NCI-H1105 (cell line): ENCODE measurements around the gene LGALS12.
"Not testable (repeated sequence)": the region's sequence is repeated elsewhere in the genome, so short reads cannot be mapped to it uniquely, and the experiment has no call there.

Source experiments
- DNase-seq: peaks from one replicate; lab custom pipeline; 2025; lab: John Stamatoyannopoulos, UW

LGALS12 gene

DNA sequence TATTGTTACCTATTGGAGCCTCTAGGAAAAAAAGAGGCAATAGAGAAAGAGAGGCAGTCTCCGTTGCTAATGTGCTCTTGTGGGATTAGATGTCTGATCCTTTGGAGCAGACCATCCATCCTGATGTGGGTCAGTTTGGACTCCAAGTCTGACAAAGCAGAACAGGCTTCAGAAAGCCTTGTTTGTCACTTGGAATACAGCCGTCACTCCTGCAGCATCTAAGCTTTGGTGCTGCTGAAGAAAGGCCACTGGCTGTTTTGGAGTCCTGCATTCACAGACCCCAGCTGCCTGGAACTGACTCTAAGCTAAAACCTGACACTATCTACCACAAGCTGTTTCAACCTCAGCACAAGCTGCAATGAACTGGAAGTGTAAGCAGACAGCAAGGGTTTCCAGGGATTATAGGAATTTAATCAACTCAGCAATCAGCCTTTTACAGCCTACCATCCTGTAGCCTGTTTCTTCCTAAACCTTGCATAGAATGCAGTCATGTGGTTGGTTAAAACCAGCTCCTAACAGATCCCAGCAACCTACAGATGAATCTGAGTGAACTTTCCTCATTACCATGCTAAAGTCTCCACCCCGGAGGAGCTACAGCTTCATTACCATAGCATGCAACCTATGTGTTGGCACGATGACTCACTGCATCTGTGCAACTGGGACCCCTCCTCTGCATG is 27.1 kb downstream of the LGALS12 start:
- no peak for DNase-seq

DNA sequence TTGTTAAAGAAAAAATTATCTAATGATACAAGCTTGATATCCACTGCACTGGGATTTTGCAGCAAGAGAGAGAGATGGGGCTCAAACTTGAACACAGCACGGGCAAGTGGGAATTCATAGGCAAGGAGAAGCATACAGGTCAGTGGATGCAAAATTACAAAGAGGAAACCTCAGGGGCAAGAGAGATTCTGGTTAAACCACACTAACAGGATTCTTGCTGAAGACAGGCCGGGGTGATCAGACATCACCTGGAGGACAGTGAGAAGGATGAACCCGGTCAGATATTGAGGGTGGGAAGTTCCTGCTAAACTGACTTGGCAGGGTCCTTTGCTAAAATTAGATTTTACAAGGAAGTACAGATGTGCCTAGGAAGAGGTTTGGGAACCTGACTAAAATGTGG is 28.2 kb downstream of the LGALS12 start:
- DNase-seq: no peak

GRCh38 chr11:63534895-63535461 is 29.1 kb downstream of the LGALS12 start:
- no peak for DNase-seq

GRCh38 chr11:63535734-63536133 is 29.9 kb downstream of the LGALS12 start:
- DNase-seq: no peak

- no peak for DNase-seq
Observed at GRCh38 chr11:63536669-63537292, 30.9 kb downstream of the LGALS12 start, which contains the start of gene PLAAT4. Gene PLAAT4, plus strand, starts transcription at chr11:63536808. Its CDS starts 61 bp downstream, at chr11:63536869.

DNA sequence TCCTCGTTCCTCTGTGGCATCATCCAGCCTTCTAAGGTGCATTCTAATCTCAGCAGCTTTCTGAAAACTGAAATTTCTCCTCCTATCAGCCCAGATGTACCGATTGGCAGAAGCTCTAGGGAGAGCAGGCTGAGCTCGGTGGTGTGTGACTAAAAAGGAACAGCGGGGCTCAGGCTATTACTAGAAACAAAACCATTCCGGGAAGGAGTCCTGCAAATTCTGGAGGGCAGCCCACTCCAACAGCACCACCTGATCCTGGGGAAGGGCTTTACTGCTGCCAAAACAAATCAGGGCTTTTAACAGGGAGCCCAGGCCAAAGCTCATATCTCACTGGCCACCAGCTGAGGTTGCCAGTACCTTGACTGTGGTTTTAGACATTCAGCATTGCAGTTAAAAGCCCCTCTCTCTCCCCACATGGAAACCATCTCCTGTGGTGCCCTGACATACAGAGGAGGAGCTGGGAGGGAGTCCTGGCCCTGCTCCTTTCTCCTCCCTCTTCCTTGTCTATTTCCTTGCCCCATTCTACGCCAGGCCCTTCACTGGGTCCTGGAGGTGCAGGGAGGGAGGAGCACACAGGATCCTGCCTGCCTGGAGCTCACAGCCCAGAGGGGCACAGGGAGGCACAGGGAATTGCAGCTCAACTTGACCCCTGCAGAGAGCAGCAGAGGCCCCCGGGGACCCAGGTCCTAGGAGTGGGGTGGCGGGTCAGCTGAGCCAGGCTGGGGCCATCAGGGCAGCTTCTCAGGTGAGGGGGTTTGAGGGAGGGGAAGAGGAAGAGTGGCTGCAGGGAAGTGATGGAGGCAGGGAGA is 31.6 kb downstream of the LGALS12 start:
- DNase-seq: no peak

DNA sequence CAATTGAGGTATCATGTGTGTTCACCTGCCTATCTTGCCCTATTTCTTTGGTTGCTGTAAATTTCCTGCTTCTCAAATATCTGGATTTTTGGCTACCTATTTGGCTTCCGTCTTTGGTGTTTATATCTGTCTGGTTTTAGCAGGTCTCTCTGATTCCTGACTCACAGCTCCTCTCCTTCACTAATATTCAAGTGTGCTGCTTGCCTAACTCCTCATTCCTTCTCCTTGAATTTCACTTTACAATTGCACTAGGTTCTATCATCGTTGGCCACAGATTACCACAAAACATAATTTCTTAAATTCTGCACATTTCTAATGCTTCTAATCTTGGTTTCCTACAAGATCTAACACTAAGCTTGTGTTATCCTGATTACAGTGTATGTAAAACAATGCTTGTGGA is 36.6 kb downstream of the LGALS12 start:
- DNase-seq: not testable (repeated sequence)

DNA sequence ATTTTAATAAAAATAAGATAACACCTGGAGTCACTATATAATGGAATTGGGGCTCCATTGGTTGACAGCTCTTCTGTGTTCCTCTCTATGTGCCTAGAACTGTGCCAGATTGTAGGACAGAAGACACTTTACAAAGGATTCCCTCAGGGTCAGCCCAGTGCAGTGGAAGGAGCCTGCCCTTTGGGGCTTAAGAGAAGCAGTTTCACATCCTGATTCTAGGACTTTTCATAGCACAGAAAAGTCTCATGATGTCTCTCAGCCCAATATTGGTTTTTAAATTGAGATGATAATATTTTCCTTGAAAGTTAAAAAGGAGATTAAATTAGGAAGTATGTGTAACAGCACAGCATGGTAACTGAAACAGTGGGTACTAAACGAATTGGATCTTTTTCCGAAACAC is 37.8 kb downstream of the LGALS12 start:
- DNase-seq: no peak

DNA sequence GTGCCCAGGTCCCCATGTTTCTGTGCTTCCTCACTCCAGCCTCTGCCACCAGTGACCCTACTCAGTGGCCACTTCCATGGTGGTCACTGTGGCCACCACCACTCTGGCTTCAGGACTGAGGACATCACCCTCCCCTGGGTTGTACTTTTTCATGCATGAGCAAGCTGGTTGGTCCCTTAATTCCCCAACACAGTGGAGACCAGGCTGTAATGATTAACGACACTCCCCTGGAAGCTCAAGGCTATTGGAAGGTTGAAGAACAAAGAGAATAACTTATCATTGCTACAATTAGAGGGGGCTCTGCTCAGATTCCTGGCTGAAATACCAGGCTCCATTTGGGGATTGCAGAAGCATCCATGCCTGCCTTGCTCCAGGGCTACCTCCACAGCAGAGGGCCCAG is 41.2 kb downstream of the LGALS12 start:
- no peak for DNase-seq

DNA sequence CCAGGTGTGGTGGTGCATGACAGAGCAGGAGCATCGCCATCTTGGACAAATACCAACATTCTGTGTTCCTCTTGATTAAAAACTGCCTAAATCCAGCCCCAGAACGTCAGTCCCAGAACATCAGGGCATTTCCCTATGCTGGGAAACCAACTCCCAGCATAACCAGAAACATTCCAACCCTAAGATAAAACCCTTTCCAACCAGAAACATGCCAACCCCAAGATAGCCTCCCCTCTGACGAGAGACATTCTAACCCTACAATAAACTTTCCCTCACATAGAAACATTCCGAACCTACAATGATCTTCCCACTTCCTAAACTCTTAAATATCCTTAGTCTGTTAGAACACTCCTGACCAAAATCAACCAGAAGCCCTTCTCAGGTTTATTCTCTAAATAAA is 42.3 kb downstream of the LGALS12 start:
- no peak for DNase-seq

DNA sequence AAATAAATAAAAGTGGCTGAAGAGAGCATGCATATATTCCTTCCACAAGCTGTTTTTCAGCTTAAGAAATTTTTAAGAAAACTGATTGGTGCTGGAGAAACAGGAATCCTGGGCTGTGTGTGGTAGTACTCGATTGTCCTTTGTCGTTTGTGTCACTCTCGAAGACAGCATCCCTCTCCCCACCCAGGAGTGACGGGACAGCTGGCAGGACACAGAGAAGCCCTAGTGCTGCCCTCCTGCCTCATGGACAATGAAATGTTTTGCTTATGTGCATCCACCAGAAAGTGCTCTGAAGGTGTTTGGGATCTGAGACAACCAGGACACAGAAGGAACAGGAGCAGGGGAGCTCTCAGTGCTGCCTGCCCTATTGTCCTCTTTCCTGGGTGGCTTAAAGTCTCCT is 43.5 kb downstream of the LGALS12 start:
- DNase-seq: no peak

- DNase-seq: not testable (repeated sequence)
Observed at GRCh38 chr11:63550156-63550700, 44.3 kb downstream of the LGALS12 start.

DNA sequence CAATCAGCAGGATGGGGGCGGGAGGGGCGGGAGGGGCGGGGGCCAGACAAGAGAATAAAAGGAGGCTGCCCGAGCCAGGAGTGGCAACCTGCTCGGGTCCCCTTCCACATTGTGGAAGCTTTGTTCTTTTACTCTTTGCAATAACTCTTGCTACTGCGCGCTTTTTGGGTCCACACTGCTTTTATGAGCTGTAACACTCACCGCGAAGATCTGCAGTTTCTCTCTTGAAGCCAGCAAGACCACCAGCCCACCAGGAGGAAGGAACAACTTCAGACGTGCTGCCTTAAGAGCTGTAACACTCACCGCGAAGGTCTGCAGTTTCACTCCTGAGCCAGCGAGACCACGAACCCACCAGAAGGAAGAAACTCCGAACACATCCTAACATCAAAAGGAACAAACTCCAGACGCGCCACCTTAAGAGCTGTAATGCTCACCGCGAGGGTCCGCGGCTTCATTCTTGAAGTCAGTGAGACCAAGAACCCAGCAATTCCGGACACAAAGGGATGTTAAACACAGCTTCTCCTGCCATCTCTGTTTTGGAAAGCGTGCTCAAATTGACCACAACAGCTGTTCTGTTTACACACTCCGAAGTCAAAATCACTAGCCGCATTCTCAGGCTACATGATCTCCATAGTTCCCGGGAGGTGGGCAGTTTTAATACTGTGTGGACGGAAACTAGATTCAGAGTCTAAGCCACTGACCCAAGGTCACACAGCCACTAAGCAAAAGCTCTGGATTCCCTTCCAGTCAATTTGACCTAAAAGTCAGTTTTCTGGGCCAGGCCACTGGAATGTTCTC is 45.4 kb downstream of the LGALS12 start:
- no peak for DNase-seq

DNA sequence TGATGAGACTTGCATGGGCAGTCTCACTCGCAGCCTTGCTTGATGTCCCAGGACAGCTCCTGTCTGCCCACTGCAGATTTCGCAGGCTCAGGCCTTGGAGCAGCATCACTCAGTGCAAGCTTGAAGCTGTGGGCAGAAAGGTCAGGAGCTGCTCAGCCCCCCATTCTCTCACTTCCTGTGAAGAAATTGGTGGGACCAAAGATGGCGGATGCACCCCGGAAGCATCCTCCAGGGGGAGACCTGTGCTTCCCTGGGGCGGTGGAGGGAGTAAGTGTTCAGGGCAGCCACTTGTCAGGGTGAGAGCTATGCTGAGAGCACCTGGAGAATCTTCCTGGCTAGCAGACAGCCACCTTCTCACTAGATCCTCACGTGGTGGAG is 46.0 kb downstream of the LGALS12 start:
- no peak for DNase-seq

GRCh38 chr11:63552921-63553320 is 47.0 kb downstream of the LGALS12 start:
- DNase-seq: no peak

DNA sequence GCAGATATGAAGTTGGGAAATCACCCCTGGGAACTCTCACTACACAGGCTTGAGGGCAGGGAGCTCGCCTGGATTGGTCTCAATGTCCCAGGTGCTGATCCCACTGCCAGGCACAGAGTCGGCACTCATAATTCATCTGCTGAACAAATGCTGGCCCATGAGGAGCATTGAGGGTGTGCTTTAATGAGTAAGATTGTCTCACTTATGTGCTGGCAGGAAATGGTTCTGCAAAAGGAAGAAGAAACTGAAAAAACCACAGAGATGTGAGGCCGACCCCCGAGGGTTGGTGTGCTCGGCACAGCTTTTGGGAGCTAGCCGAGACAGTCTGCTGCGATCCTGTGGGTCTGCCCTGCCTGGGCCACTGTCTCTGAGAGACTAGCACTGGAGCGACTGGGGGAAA is 47.9 kb downstream of the LGALS12 start:
- DNase-seq: no peak

- no peak for DNase-seq
Observed at GRCh38 chr11:63554877-63555223, 49.0 kb downstream of the LGALS12 start.

- no peak for DNase-seq
Observed at GRCh38 chr11:63556404-63557013, 50.6 kb downstream of the LGALS12 start.

GRCh38 chr11:63557570-63557969 is 51.7 kb downstream of the LGALS12 start:
- DNase-seq: no peak

DNA sequence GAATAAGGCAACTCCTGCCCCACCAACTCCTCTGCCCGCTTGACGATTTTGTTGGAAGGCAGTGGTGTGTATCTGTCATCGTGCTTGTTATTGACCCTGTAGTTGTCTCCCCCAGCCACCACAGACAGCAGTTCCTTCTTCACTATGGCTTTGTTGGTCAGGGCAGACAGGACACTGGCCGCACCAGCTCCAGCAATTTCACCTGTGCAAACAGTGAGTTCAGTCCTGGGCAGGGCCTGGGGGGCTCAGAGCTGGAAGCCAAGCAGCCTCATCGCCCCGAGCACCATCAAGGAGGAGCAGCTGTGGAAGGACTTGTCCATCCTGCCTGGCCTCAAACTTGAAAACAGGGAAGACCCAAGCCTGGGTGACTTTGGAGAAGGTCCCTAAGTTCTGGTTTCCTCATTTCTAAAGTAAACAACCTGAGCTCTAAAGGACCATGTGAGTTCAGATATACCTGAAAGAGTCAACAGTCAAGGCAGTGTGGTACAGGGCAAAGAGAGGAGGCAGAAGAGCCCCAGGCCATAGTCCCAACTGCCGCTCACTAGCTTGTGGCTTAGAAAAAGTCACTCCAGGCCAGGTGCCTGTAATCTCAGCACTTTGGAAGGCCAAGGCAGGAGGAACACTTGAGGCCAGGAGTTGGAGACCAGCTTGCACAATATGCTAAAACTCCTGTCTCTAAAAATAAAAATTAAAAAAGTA is 52.7 kb downstream of the LGALS12 start:
- DNase-seq: no peak
